ENCODE measurements around the gene SUSD4. TPM values are rescaled to one million over a fixed set of nuclear protein-coding genes. Genes with fewer than 3 reads are reported as not detected.

The SUSD4 gene
- total RNA-seq, 4 donors from 2014 or later = 0.73 to 8.4 TPM; not detected in 2

- no peaks in the 10 kb centered on the region for H3K9me3 ChIP-seq
- no peaks in the 10 kb centered on the region for H3K4me1 ChIP-seq
- no peaks in the 10 kb centered on the region for H3K36me3 ChIP-seq
- intact Hi-C loops (cut with DNase I; ENCODE audit: low total_unique reads) = no loop called here
- TF ChIP-seq CTCF (IDR thresholded peaks at IDR 0.05) (no peak), POLR2A (IDR thresholded peaks at IDR 0.05) (no peak)
- DNase-seq = no peak
- no peak overlapping the region for H3K4me3 ChIP-seq
- no peaks in the 10 kb centered on the region for H3K27me3 ChIP-seq
- no peak overlapping the region for H3K27ac ChIP-seq
Observed at GRCh38 chr1:223225481-223225880, 138.5 kb downstream of the SUSD4 start.

- H3K4me3 ChIP-seq = no peak overlapping the region
- H3K9me3 ChIP-seq = no peaks in the 10 kb centered on the region
- intact Hi-C loops (cut with DNase I; ENCODE audit: low total_unique reads) = no loop called here
- no peak for TF ChIP-seq POLR2A (IDR thresholded peaks at IDR 0.05)
- no peak for TF ChIP-seq CTCF (IDR thresholded peaks at IDR 0.05)
- no peak overlapping the region for H3K27ac ChIP-seq
- no peaks in the 10 kb centered on the region for H3K27me3 ChIP-seq
- no peaks in the 10 kb centered on the region for H3K36me3 ChIP-seq
- no peaks in the 10 kb centered on the region for H3K4me1 ChIP-seq
- DNase-seq = no peak
Observed at GRCh38 chr1:223225061-223225460, 138.9 kb downstream of the SUSD4 start.

- Histone ChIP-seq H3K9me3 (no peaks in the 10 kb centered on the region), H3K4me1 (no peaks in the 10 kb centered on the region), H3K4me3 (no peak overlapping the region), H3K27me3 (no peaks in the 10 kb centered on the region), H3K36me3 (no peaks in the 10 kb centered on the region), H3K27ac (no peak overlapping the region)
- intact Hi-C loops (cut with DNase I; ENCODE audit: low total_unique reads) = no loop called here
- DNase-seq = no peak
- TF ChIP-seq CTCF (IDR thresholded peaks at IDR 0.05) (no peak), POLR2A (IDR thresholded peaks at IDR 0.05) (no peak)
Observed at GRCh38 chr1:223224465-223224864, 139.5 kb downstream of the SUSD4 start.

GRCh38 chr1:223223091-223223995 lies 140.6 kb downstream of the SUSD4 start:
- no peaks in the 10 kb centered on the region for H3K9me3 ChIP-seq
- H3K4me3 ChIP-seq = no peak overlapping the region
- TF ChIP-seq CTCF (IDR thresholded peaks at IDR 0.05) (no peak), POLR2A (IDR thresholded peaks at IDR 0.05) (no peak)
- no peaks in the 10 kb centered on the region for H3K4me1 ChIP-seq
- H3K27me3 ChIP-seq = no peaks in the 10 kb centered on the region
- H3K27ac ChIP-seq = no peak overlapping the region
- DNase-seq = no peak
- intact Hi-C loops (cut with DNase I; ENCODE audit: low total_unique reads) = no loop called here
- no peaks in the 10 kb centered on the region for H3K36me3 ChIP-seq

GRCh38 chr1:223222377-223222776 lies 141.6 kb downstream of the SUSD4 start:
- H3K36me3 ChIP-seq = no peaks in the 10 kb centered on the region
- DNase-seq = no peak
- no peaks in the 10 kb centered on the region for H3K4me1 ChIP-seq
- intact Hi-C loops (cut with DNase I; ENCODE audit: low total_unique reads) = no loop called here
- H3K27me3 ChIP-seq = no peaks in the 10 kb centered on the region
- TF ChIP-seq POLR2A (IDR thresholded peaks at IDR 0.05) (no peak), CTCF (IDR thresholded peaks at IDR 0.05) (no peak)
- no peaks in the 10 kb centered on the region for H3K9me3 ChIP-seq
- no peak overlapping the region for H3K27ac ChIP-seq
- H3K4me3 ChIP-seq = no peak overlapping the region

Measured in uterus (tissue), 4 donors.